ENCODE measurements around the gene CPA5.

DNA sequence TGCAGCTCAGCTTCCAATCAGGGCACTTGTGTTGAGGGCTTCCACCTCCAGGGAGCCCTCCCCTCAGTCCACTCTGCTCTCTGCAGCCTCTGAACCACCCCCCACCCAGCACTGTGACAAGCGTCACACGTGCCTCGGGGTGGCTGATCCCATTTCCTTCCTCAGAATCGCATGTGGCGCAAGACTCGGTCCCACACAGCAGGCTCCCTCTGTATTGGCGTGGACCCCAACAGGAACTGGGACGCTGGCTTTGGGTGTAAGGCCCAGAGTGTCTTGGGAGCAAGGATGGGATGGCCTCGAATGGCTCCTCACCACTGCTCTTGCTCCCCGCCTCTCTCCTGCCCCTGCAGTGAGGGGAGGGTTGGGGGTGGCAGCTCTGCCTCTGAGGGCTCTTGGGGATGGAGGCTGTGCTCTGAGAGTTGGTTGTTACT, 39.8 kb downstream of the CPA5 start:
- TF ChIP-seq POLR2A (IDR thresholded peaks at IDR 0.05), result no peak
- no peak for TF ChIP-seq CTCF (IDR thresholded peaks at IDR 0.05)

Measured in testis (tissue), 2 donors.